Caki2 (cell line): ENCODE data around the gene ZNF148. TPM values are rescaled to one million over a fixed set of nuclear protein-coding genes. Genes with fewer than 3 reads are reported as not detected.

Source experiments
- DNase-seq: peaks from one replicate; pipeline ENCODE4 v3.0.0-alpha.2; 2015; ENCODE audit warnings: low read depth
- in situ Hi-C: cut with HindIII; loops from 2 replicates; pipeline ENCODE4 v1.10.0; 2016; ENCODE audit warnings: low sequenced_read_pairs, low pct_unique_long_range_greater_than_20kb, mixed read lengths
- total RNA-seq: library from RNA; depleted of rRNA; stranded (reverse); fragments of >200 nt; shearing (Covaris generic); gene quantifications from 2 replicates; pipeline ENCODE4 v1.2.3, GENCODE V29; 2014; ENCODE audit warnings: low replicate concordance

The ZNF148 gene
- total RNA-seq, 1 experiment from 2014 or later = 15.2 TPM

DNA sequence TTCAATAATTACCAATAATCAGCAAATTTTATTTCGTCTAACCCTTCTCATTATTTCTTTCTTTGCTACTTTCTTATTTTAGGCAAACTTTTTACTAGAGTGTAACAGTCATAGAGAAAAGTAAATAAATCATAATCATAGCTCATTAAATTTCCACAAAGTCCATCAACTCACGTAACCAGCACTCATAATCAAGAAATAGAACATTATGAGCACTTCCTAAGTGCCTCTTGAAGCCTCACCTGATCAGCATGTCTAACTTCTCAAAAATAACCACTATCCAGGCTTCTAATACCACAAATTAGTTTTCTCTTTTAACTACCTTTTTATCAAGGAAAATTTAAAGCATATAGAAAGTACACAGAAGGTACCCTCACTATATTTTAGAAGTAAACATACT is 124.2 kb downstream of the ZNF148 start:
- no peak for DNase-seq
- in situ Hi-C loops = no loop called here

DNA sequence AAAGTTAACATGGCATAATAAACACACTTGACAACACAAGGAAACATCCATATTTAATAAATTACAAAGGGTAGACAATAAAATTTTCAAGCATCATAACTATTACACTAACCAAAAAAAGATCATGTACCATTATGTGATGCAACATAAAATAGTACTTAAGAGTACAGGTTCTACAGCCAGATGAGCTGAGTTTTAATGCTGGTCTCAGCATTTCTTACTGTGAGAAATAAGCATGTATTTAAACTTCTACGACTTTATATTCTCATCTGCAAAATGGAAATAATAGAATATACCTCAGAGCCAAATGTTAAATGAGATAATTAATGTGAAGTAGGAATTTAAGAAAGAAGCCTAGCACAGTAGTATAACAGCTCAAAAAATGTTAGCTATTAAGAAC is 128.9 kb downstream of the ZNF148 start:
- in situ Hi-C loops = no loop called here
- no peak for DNase-seq

DNA sequence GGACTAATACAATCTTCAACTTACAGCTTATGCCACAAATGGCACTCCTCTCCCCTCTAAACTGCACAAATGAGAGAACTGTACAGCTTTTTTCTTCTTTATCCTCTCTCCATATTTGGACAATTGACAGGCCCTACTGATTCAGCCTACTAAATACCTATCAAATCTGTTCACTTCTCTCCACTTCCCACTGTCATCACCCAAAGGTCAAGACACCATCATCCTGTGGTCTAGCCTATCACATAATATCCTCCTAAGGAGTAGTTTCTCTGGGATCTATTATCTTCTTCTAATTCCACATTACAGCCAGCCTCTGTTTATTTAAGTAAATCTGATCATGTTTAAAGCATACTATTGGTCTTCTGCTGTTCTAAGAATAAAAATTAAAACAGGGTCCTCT is 129.6 kb downstream of the ZNF148 start:
- no peak for DNase-seq

DNA sequence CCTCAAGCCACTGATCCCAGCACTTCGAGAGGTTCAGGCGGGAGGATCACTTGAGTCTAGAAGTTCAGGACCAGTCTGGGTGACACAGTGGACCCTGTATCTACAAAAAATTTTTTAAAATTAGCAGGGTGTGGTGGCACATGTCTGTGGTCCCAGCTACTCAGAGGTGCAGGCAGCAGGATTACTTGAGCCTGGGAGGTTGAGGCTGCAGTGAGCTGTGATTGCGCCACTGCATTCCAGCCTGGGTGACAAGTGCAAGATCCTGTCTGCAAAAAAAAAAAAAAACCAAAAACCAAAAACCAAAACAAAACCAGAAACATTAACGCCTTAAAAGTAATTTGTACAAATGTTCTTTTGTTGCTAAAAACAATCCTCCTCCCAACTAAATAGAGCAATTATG is 134.6 kb downstream of the ZNF148 start:
- in situ Hi-C loops = no loop called here
- no peak for DNase-seq

More for the DNA sequence above, 129.6 kb downstream of the ZNF148 start:
- in situ Hi-C loops = no loop called here

DNA sequence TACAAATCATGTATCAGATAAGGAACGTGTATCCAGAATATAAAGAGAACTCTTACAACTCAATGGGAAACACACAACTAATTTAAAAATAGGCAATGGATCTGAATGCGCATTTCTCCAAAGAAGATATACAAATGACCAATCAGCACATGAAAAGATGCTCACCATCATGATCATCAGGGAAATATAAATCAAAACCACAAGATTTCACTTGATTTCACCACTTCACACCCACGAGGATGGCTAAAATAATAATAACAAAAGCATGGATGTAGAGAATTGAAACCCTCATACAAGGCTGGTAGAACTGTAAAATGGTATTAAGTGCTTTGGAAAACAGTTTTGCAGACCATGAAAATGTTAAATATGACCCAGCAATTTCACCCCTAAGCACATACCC is 135.9 kb downstream of the ZNF148 start:
- in situ Hi-C loops = no loop called here
- DNase-seq = no peak

DNA sequence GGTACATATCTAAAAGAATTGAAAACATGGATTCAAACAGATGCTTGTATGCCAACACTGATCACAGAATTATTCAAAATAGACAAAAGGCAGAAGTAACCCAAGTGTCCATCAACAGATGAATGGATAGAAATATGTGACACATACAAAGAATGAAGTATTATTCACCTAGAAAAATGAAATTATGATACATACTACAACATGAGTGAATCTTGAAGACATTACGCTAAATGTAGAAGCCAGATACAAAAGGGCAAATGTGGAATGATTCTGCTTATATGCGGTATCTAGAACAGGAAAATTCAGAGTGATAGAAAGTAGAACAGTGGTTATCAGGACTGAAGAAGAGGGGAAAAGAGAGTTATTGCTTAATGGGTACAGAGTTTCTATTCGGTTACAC is 136.4 kb downstream of the ZNF148 start:
- in situ Hi-C loops = no loop called here
- no peak for DNase-seq

DNA sequence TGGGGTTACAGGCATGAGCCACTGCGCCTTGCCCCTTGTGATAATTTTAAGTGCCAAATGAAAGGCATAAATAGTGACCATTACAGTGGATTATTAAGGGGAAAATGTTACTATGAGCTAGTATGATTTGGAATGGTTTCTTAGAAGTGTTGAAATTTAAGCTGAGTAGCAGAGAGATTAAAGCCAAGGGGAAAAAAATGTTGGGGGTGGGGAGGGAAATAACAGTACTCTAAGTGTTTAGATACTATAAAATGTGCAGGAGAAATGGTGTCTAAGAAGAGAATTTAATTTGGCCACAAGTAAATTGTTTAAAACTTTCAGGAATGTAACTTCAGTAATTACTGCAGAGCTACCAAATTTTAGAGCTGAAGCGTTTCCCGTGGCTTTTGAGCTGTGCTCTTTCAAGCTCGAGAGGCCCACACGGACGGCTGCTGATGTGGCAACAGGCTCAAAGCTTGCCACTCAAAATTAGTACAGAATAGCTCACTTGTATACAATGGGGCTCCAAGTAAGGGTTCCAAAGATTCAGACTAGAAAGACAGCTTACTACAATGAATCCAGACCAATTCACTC is 138.7 kb downstream of the ZNF148 start:
- in situ Hi-C loops = no loop called here

DNA sequence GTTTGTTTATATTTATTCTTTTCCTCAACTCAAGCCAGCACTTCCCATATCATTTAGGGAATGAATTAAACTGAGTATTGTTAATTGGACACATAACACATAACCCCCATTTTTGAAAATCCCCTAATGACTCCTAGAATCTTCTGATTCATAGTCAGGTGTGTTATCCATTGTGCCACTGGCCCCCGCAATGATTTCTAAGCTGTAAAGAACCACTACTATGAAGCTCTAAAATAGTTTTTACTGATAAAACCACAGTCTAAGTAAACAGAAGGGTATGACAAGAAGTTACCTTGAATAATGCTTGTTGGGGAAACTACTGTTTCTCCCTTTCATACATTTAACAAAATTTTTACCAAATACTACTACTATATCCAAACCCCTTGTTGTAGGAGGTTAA is 140.3 kb downstream of the ZNF148 start:
- no peak for DNase-seq
- in situ Hi-C loops = no loop called here

More for the DNA sequence above, 138.7 kb downstream of the ZNF148 start:
- DNase-seq = no peak

DNA sequence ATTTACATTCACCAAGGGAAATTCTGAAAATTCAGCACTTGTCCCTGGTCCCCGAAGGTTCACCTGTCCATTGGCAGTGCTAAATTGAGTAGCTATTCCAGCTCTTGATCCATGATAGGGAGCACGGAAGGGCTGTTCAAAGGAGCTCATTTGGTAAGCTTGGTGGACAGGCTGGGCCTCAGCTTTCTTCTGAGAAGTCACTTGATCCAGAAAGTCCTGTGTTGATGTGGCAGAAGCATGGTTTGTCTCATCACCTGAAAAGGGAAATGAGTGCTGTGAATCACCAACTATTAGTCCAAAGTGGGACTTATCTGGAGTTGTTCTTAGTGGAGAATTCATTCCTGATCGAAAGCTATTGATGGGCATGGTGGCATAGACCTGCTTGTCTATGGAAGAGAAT is 142.7 kb downstream of the ZNF148 start:
- in situ Hi-C loops = no loop called here
- DNase-seq = no peak

DNA sequence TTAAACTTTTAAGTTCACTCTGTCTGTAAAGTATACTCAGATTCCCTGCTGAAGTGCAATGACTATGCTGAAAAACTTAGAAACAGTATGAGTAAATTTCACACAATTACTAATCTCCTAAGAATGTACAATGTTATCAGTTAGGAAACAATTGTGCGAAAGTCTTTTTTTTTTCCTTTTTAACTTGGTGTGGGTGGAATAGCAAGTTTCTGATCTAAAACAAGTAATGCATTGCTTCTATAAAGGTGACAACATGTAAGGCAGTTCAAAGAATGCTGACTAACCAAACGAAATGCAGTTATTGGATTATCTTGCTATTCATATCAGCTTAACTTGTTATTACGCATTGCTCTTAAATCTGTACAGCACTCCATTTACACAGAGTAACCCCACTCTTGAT is 143.2 kb downstream of the ZNF148 start:
- in situ Hi-C loops = no loop called here
- DNase-seq = peak; percentile 56

DNA sequence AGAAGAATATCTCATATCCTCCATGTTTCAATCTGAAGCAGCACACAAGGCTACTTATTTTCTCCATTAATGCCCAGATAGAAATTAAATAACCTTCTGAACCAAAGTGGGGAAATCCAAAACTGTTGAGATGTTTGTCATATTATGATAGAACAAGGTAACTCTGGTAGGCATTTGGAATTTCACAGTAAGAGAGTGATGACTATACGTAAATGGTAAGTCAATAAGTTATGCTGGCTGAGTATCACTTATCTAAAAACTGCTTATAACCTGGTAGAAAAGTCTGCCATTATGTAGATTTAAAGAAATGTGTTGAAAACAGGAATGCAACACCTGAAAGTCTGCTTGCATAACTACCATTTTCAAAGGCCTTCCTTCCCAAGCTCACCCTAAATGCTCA is 145.4 kb downstream of the ZNF148 start:
- in situ Hi-C loops = no loop called here
- no peak for DNase-seq

DNA sequence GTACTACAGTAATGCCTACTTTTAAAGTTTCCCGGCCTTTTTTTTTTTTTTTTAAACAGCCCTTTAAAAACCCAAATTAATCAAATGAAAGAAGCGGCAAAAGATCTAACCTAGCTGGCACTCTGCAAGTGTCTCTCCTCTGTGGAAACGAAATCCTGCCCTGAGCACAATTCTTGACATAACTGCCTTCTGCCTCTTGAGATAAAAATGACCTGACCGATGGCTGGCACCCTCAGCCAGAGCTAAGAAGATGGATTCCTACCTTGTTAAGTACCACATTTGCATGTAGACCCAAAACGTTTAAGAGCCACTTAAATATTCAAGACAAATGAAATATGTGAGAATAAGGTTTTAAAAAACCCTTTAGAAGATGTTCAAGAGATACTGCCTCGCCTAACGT is 146.0 kb downstream of the ZNF148 start:
- in situ Hi-C loops = no loop called here
- DNase-seq = no peak

DNA sequence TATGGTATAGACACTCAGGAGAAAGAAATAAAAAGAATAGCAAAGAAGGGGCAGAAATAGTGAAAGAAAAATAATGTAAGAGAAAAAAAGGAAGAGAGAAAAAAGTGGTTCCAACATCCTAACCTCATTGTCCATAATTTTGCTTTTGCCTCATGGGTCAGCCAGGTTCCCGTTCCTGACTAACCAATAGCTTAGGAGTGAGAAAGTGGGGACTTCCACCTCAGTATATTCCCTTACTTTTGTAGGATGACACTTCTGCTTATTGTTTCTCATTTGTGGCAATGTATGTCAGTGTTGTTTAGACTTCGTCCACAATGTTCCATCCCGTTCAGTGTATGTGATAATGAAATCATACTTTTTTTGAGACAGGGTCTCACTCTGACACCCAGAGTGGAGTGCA is 153.3 kb downstream of the ZNF148 start:
- no peak for DNase-seq
- in situ Hi-C loops = no loop called here

DNA sequence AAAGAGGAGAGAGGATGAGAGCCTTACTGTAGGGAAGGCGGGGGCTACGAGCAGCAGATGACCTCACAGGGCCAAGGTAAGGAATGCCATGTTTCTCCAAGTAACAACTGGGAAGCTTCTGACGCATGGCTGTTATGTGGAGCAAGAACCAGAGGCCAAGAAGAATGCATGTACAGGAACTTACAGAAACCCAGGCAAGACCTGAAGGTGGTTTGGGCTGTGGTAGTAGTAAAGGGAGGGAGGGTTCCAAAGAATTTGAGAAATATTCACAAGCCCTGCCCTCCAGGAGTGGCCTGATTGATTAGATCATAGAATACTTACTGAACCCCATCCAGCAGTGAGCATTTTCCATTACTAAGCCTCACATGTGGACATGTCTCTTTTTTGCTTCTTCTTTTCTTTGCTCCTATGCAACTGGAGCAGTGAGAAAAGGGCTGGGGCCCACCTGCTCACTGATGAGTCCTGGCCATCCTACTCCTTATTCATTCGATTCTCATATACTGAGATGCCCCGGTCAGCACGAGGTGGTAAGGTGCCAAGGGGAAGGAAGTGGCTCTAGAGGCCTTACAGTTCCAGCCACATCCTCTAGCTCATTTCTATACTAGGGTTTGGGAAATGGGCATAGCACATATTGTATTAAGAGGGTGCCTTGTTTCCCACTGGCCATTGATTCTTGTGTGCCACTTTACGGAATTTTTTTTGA is 154.2 kb downstream of the ZNF148 start:
- DNase-seq = no peak
- in situ Hi-C loops = no loop called here

DNA sequence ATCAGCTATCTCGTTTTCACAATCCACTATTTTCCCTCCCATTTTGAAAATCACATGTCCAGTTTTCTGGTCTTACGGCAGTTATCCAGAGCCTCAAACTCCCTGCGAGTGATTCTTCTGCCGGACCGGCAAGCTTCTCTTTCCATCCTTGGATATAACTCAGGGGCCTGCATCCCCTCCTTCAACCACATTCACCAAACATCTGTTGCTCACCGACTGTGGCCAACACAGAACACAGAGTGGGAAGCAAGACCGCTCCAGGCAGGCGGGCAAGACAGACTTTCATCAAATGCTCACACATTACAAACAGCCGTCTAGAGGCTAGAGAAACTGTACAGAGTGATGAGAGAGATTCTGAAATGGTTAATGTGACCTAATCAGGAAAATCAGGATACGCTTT is 154.9 kb downstream of the ZNF148 start:
- no peak for DNase-seq
- in situ Hi-C loops = no loop called here

DNA sequence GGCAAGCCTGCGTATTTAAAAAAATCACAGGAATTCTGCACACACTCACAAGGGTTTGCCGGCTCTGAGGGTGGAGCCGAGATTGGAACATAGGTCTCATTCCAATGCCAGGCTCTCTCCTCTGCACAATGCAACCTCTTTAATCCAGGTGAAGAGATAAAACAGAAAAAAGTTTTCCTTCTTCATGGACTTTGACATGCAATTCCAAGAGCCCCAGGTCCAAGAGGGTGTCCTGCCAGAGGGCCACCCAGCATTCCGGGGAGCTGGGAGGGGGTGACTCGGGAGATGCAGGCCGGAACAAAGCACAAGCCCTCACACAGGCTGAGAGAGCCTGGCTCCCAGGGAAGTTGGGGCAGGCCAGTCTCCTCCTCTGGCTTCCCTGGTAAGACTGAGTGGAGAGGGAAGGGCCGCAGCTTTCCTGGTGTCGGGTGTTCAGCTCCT is 155.8 kb downstream of the ZNF148 start:
- in situ Hi-C loops = no loop called here
- DNase-seq = no peak

DNA sequence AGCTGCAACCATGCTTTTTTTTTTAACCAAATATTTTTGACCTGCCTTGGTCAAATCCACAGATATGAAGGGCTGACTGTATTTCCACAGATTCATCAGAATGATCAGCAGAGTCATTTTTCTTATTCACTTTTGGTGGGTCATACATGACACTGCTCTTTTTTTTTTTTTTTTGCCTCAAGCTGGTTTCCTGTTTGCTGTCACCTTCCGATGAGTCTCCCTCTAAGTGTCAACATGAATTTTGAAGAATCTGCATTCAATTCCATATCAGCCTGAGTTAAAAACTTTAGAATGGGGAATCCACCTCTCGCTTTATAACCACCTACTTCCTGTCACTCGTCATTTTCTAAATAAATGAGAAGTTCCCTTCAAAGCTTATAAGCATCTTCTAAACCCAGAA is 160.4 kb downstream of the ZNF148 start:
- no peak for DNase-seq
- in situ Hi-C loops = no loop called here

DNA sequence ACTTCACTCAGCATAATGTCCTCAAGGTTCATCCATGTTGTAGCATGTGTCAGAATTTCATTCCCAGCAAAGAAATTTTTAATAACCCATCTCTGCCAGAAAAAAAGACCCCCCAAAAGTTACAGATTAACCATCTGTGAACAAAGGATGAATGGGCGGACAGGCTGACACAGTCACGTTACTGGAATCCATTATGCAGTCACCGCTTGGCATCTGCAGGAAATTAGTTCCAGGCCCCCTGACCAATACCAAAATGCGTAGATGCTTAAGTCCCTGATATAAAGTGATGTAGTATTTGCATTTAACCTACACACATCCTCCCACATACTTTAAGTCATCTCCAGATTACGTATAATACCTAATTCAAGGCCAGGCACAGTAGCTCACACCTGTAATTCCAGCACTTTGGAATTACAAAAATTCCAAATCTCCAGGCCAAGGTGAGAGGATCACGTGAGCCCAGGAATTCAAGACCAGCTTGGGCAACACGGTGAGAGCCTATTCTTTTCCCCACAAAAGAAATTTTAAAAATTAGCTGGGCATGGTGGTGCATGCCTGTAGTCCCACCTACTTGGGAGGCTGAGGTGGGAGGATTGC is 161.1 kb downstream of the ZNF148 start:
- DNase-seq = no peak
- in situ Hi-C loops = no loop called here

DNA sequence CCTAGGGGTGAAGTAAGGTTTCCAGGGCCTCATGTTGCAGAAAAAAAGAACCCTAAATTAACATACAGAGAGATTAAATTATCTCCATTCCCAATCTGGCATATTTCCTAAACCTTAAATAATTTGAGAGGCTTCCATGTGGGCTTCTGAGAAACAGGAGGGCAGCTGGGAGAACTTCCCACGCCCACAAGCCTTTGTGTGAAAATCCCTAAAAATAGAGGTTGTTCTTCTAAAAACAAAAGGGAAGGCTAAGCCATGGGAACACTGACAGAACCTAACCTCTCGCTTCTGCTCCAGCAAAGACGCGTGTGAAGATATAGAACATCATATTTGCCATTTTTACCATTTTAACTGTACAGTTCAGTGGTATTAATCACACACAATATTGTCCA is 161.8 kb downstream of the ZNF148 start:
- in situ Hi-C loops = no loop called here
- DNase-seq = no peak
